ENCODE results near the gene REEP2.
"Not testable (repeated sequence)": the region's sequence is repeated elsewhere in the genome, so short reads cannot be mapped to it uniquely, and the experiment has no call there.

Gene REEP2

DNA sequence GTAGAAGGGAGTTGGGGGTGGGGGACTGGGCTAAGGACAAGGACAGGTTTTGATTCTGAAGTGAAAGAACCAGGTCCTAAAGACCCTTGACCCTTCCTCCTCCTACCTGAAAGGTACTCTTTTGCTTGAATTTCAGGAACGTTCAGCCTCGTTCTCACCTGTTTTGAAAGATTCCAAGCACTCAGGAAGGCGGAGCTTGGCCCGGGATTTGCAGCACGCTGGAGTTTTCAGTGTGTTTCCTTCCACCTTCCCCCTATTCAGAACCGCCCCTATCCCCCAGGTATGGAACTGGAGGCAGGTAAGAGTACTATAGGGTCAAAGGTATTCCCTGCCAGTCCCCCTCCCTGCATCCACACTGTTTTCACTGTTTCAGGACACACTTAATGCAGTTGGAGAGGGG is 33.5 kb downstream of the REEP2 start:
- H3K27ac ChIP-seq, result no peak overlapping the region
- CTCF ChIA-PET, result interaction anchor here (0.7 to 1.4 kb wide), 2 partner anchors 31 to 32 kb away, joined by 4 to 7 read pairs; no protein-coding TSS in a partner anchor
- TF ChIP-seq, protein P1, sequence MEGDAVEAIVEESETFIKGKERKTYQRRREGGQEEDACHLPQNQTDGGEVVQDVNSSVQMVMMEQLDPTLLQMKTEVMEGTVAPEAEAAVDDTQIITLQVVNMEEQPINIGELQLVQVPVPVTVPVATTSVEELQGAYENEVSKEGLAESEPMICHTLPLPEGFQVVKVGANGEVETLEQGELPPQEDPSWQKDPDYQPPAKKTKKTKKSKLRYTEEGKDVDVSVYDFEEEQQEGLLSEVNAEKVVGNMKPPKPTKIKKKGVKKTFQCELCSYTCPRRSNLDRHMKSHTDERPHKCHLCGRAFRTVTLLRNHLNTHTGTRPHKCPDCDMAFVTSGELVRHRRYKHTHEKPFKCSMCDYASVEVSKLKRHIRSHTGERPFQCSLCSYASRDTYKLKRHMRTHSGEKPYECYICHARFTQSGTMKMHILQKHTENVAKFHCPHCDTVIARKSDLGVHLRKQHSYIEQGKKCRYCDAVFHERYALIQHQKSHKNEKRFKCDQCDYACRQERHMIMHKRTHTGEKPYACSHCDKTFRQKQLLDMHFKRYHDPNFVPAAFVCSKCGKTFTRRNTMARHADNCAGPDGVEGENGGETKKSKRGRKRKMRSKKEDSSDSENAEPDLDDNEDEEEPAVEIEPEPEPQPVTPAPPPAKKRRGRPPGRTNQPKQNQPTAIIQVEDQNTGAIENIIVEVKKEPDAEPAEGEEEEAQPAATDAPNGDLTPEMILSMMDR (conservative IDR thresholded peaks at IDR 0.05; ENCODE audit: low read depth), result no peak
- DNase-seq (ENCODE audit: low spot score), result no peak
- POLR2A ChIA-PET (ENCODE audit: low non-redundant PET), result no interaction called here

DNA sequence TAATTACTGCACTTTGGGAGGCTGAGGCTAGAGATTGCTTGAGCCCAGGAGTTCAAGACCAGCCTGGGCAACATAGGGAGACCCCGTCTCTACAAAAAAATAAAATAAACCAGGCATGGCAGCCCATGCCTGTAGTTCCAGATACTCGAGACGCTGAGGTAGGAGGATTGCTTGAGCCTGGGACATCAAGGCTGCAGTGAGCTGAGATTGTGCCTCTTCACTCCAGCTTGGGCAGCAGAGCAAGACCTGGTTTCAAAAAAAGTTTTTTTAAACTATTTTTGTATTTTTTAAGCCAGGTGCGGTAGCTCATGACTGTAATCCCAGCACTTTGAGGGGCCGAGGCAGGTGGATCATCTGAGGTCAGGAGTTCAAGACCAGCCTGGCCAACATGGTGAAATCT is 34.3 kb downstream of the REEP2 start:
- DNase-seq (ENCODE audit: low spot score); H3K27ac ChIP-seq; POLR2A ChIA-PET (ENCODE audit: low non-redundant PET): not testable (repeated sequence)
- CTCF ChIA-PET, result interaction anchor here (0.9 to 1.1 kb wide), 3 partner anchors 8 to 31 kb away, joined by 3 to 4 read pairs (median 3); no protein-coding TSS in a partner anchor

DNA sequence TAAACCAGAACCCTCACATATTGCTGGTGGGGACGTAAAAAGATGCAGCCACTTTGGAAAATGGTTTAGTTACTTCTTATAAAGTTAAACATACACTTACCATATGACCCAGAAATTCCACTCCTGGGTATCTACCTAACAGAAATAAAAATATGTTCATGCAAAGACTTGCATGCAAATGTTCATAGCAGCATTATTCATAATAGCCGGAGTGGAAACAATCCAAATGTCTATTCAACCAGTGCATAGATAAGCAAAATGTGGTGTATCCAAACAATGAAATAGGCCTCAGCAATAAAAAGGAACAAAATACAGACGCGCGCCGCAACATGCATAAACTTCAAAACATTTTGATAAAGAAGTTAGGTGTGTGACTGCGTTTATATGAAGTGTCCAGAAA is 38.1 kb downstream of the REEP2 start:
- DNase-seq (ENCODE audit: low spot score), result no peak
- H3K27ac ChIP-seq, result peak overlapping the region; percentile 42
- ChIA-PET POLR2A (ENCODE audit: low non-redundant PET) (no interaction called here), CTCF (no interaction called here)
- TF ChIP-seq, protein P1 (conservative IDR thresholded peaks at IDR 0.05; ENCODE audit: low read depth), result no peak

DNA sequence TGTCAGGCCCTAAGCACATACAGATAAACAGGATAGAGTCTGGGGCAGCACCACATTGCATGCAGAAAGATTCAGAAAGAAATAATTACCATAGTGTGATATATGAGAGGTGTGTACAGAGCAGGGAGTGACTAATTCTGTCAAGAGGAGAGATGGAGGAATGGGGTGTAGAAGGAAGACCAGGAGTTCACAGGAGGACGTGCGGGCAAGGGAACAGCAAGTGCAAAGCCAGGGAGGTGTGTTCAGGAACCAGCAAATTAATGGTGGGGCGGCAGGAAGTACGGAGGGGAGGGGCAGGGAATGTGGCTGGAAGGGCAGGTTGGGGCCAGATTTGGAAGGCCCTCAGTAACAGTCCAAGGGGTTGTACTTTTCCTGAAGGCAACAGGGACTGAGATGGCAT is 43.8 kb downstream of the REEP2 start:
- TF ChIP-seq, protein P1 (conservative IDR thresholded peaks at IDR 0.05; ENCODE audit: low read depth), result no peak
- DNase-seq (ENCODE audit: low spot score), result peak; percentile 52
- CTCF ChIA-PET, result interaction anchor here (0.7 to 1.6 kb wide), 2 partner anchors 20 to 127 kb away, joined by 3 to 8 read pairs; no protein-coding TSS in a partner anchor
- POLR2A ChIA-PET (ENCODE audit: low non-redundant PET), result no interaction called here
- peak overlapping the region; percentile 79 for H3K27ac ChIP-seq

DNA sequence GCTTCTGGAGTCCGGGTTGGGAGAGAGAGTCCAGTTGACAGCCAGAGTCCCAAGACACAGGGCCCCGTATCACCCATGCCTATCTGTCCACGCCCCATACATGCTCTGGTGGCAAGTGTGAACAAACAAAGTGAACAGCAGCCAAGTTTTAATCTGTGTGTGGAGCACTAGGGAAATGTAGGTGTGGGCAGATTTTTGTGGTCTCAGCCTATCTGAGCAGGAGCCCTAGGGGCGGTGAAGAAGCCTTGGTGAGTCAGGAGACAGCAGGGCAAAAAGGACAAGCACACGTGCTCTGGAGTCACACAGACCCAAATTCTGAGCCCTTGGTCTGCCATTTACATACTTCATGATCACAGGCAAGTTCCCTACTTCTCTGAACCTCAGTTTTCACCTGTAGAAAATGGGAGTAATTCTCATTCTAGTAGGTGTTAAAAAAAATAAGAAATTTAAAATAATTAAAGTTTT is 49.7 kb downstream of the REEP2 start:
- peak overlapping the region; percentile 10; the same call in 1 of the 2 replicates for H3K27ac ChIP-seq
- DNase-seq (ENCODE audit: low spot score), result peak; percentile 85
- CTCF ChIA-PET, result no interaction called here
- POLR2A ChIA-PET (ENCODE audit: low non-redundant PET), result no interaction called here
- TF ChIP-seq, protein P1 (conservative IDR thresholded peaks at IDR 0.05; ENCODE audit: low read depth), result no peak

DNA sequence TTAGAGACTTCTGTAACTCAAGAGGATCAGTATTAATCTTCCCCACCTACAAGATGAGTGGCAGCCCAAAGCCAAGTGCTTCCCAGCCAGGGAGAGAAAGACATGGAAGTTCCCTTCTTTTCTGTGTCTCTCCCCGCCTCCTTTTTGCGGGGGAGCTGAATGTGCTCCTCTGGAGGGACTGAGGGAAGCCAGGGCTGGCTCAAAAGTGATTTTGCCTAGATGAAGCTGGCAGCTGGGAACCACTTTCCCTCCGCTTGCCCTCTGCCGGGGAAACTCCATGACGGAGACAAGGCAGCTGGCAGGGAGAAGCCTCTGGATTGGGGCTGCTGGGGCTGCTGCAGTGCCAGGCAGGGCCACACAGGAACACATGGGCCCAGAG is 50.8 kb downstream of the REEP2 start:
- H3K27ac ChIP-seq, result no peak overlapping the region
- no peak for DNase-seq (ENCODE audit: low spot score)
- TF ChIP-seq, protein P1 (conservative IDR thresholded peaks at IDR 0.05; ENCODE audit: low read depth), result no peak
- ChIA-PET CTCF (interaction anchor here (0.9 to 1.2 kb wide), 2 partner anchors 12 to 14 kb away, joined by 3 to 4 read pairs; no protein-coding TSS in a partner anchor), POLR2A (ENCODE audit: low non-redundant PET) (no interaction called here)

DNA sequence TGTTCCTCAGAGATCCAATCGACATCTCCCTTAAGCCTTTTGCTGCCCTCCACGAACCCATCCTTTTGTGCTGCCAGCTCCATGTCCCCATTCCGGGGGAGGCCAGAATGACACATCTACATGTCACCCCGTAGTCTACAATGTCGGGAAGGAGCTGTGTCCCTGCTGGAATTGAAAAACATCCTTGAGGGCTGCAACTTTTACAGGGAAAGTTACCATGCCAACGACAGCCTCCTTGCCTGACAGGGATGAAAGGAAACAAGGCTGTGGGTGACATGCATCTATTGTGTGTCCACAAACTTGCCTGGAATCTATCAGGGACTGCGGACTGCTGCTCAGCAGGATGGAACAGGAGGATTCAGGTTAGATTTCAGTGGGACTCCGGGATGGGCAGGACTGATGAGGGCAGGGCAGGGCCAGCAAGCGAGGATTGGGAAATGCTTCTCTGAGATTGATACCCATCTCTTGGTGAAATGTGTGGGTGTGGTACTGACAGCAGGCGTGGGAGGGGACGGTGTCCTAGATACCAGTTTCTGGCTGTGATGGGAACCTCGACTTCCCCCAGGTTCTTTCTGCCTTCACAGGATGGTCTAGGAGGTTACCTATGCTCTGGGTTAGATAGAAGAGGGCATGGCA is 51.9 kb downstream of the REEP2 start:
- CTCF ChIA-PET, result interaction anchor here (0.5 to 1.2 kb wide), 4 partner anchors 13 to 109 kb away, joined by 3 to 6 read pairs (median 3); partner anchors contain the start of gene EGR1
- H3K27ac ChIP-seq, result peak overlapping the region; percentile 82
- DNase-seq (ENCODE audit: low spot score), result no peak
- TF ChIP-seq, protein P1 (conservative IDR thresholded peaks at IDR 0.05; ENCODE audit: low read depth), result no peak
- POLR2A ChIA-PET (ENCODE audit: low non-redundant PET), result interaction anchor here (1.1 kb wide), 1 partner anchor 52 kb away, joined by 3 read pairs; the partner anchor contains the start of gene ETF1
